Astrocyte of the spinal cord (primary cell): Measurements from ENCODE around the gene KRTAP4-2.
A peak's percentile ranks its signal among the peaks of the same experiment; 100 is the strongest.
"Not testable (repeated sequence)": the region's sequence is repeated elsewhere in the genome, so short reads cannot be mapped to it uniquely, and the experiment has no call there.

Experiments
- DNase-seq: peaks from one replicate; pipeline ENCODE4 v3.0.0; 2011; ENCODE audit warnings: low read depth, low spot score
- H3K4me3 ChIP-seq: 2 replicates; pipeline ENCODE4 v1.5.1; 2011; ENCODE audit warnings: low read depth, mild to moderate bottlenecking, low read length, moderate library complexity
- in situ Hi-C: cut with HindIII; loops from 2 replicates; pipeline ENCODE4 v1.10.0; 2017; ENCODE audit warnings: low sequenced_read_pairs
- TF ChIP-seq, protein P1 (sequence below): IDR thresholded peaks from 2 replicates; pipeline ENCODE4 v1.5.1; 2012; ENCODE audit warnings: low read depth, mild to moderate bottlenecking, low read length, inconsistent platforms

KRTAP4-2 gene

DNA sequence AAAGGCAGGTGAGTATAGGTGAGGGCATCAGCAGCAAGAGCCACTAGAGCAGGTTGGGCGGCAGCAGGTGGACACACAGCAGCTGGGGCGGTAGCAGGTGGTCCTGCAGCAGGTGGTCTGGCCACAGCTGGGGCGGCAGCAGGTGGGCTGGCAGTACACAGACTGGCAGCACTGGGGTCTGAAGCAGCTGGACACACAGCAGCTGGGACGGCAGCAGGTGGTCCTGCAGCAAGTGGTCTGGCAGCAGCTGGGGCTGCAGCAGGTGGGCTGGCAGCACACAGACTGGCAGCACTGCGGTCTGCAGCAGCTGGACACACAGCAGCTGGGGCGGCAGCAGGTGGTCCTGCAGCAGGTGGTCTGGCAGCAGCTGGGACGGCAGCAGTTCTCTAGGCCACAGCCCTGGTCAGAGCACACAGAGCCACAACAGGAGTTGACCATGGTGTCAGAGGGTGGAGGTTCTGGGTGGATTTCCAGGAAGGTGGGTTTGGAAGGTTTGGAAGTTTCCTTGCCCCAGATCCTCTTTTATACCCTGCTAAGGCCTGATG lies at the start of gene KRTAP4-2:
TSS of gene KRTAP4-2 (minus strand) at position 495 of the 545 bp plus-strand sequence. CDS start at position 438, 57 bp downstream.
- H3K4me3 ChIP-seq: no peak within 1 kb of the TSS
- DNase-seq: no peak
- in situ Hi-C loops: no loop called here
- TF ChIP-seq, protein P1, sequence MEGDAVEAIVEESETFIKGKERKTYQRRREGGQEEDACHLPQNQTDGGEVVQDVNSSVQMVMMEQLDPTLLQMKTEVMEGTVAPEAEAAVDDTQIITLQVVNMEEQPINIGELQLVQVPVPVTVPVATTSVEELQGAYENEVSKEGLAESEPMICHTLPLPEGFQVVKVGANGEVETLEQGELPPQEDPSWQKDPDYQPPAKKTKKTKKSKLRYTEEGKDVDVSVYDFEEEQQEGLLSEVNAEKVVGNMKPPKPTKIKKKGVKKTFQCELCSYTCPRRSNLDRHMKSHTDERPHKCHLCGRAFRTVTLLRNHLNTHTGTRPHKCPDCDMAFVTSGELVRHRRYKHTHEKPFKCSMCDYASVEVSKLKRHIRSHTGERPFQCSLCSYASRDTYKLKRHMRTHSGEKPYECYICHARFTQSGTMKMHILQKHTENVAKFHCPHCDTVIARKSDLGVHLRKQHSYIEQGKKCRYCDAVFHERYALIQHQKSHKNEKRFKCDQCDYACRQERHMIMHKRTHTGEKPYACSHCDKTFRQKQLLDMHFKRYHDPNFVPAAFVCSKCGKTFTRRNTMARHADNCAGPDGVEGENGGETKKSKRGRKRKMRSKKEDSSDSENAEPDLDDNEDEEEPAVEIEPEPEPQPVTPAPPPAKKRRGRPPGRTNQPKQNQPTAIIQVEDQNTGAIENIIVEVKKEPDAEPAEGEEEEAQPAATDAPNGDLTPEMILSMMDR: no peak

DNA sequence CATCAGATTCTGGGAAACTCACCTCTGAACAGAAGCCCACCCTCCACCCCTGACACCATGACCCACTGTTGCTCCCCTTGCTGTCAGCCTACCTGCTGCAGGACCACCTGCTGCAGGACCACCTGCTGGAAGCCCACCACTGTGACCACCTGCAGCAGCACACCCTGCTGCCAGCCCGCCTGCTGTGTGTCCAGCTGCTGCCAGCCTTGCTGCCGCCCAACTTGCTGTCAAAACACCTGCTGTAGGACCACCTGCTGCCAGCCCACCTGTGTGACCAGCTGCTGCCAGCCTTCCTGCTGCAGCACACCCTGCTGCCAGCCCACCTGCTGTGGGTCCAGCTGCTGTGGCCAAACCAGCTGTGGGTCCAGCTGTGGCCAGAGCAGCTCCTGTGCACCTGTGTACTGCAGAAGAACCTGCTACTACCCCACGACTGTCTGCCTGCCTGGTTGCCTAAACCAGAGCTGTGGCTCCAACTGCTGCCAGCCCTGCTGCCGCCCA lies 48.6 kb upstream of the KRTAP4-2 start, which contains the start of gene KRTAP9-2:
TSS of gene KRTAP9-2 (plus strand) at position 51 of the 498 bp plus-strand sequence. CDS start at position 58, 7 bp downstream.
- in situ Hi-C loops, DNase-seq, H3K4me3 ChIP-seq: not testable (repeated sequence)

DNA sequence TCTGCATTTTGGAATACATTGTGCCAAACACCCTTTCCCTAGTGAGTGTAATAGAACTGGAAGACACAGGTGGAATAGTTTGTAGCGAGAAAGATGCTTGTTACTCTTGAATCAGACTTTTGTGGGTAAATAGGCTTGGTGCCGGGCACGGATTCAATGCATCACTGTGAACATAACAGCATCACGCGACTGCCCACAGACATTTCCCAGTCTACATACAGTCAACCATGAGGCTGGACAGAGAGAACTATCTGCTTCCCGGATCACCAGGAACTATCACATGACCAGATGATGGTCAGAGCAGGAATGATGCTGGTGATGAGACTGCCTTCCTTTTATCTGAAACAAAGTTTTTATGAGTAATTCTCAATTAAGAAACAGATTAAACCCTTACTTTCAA lies 48.0 kb upstream of the KRTAP4-2 start:
- no peak overlapping the region for H3K4me3 ChIP-seq
- TF ChIP-seq, protein P1: no peak
- in situ Hi-C loops: no loop called here
- no peak for DNase-seq

DNA sequence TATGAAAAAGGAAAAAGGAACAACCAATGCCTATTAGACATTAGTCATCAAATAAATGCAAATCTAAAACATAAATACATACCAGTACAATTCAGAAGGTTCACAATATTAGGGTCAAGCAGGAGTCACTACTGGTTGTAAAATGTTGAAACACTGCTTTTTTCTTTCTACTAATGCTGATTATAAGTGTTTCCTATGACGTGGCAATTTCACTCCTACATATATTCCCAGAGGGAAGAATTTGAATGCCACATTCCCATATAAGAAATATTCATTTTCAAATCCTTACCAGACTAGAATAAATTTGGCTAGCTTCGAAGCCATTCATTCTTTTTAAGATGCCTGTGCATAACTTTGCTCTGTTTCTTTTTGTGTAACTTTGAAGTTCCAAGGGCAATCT lies 45.8 kb upstream of the KRTAP4-2 start:
- TF ChIP-seq, protein P1: no peak
- H3K4me3 ChIP-seq: no peak overlapping the region
- DNase-seq: no peak
- in situ Hi-C loops: no loop called here

DNA sequence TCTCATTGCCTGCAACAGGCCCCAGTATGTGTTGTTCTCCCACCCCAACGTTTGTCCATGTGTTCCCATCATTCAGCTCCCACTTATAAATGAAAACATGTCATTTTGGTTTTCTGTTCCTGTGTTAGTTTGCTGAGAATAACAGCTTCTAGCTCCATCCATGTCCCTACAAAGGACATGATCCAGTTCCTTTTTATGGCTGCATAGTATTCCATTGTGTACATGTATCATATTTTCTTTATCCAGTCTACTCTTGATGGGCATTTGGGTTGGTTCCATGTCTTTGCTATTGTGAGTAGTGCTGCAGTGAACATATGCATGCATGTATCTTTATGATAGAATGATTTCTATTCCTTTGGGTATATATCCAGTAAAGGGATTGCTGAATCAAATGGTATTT lies 37.7 kb upstream of the KRTAP4-2 start:
- H3K4me3 ChIP-seq: no peak overlapping the region
- in situ Hi-C loops: no loop called here
- TF ChIP-seq, protein P1: no peak
- no peak for DNase-seq

DNA sequence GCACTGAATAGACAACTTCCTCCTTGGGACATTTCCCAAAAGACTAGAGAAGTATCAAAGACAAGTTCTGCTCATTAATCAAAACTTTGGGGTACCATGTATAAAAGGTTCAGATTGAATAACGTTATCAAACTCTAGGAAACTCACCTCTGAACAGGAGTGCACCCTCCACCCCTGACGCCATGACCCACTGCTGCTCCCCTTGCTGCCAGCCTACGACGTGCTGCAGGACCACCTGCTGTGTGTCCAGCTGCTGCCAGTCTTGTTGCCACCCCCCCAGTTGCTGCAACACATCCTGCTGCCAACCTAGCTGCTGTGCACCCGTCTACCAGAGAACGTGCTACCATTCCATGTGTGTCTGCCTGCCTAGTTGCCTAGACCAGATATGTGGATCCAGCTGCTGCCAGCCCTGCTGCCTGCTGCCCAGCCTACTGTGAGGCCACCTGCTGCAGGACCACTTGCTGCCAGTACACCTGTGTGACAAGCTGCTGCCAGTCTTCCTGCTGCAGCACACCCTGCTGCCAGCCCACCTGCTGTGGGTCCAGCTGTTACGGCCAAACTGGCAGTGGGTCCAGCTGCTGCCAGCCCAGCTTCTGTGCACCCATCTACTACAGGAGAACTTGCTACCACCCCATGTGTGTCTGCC lies 34.6 kb upstream of the KRTAP4-2 start:
- in situ Hi-C loops: no loop called here
- no peak for DNase-seq
- TF ChIP-seq, protein P1: no peak
- no peak overlapping the region for H3K4me3 ChIP-seq

DNA sequence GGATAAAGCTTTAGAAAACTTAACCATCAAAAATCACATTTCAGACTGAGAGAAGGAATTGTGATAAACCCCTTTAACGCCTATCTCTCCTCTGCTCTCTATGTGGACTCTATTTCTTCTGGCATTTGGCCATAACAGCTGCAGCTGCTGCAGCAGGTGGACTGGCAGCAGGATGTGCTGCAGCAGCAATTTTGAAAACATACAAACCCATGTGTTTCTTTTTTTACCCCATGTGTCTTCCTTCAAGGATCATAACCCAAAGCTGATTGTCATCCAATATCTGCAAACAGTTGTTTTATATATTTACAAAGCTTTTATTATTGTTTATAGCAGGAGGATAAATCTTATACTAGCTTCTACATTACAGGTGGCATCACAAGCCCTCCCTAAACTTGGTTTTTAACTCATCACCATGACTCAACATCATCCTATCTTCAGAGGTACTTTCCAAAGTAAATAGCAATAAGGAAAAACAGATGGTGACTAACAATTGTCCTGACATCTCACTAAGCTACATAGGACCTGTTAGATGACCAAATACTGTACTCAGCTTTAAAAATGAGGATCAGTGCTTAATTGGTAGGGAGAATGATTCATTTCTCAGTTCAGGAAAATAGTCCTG lies 33.9 kb upstream of the KRTAP4-2 start:
- TF ChIP-seq, protein P1: no peak
- DNase-seq: peak; percentile 14
- in situ Hi-C loops: no loop called here
- no peak overlapping the region for H3K4me3 ChIP-seq
